ENCODE results near the gene AK9. TPM values are rescaled to one million over a fixed set of nuclear protein-coding genes. Genes with fewer than 3 reads are reported as not detected.

AK9 gene
- total and polyA plus RNA-seq, 9 of the 15 experiments (the other 6 are each of a cell fraction or from before 2014, with no cell fraction given): 0.59 to 1.9 (median 1.2) TPM

- TF ChIP-seq FUS (optimal IDR thresholded peaks at IDR 0.05; ENCODE audit: low read depth, low read length) (no peak), RBM14 (IDR thresholded peaks at IDR 0.05; ENCODE audit: borderline replicate concordance, insufficient read depth, low read depth, low read length) (no peak), SMC3 (conservative IDR thresholded peaks at IDR 0.05; ENCODE audit: insufficient read depth, low read depth, low read length) (peak; percentile 96), BCLAF1 (IDR thresholded peaks at IDR 0.05; ENCODE audit: borderline replicate concordance in 1 of 2, control insufficient read depth in 1 of 2, low read depth in 2 of 2, low read length in 1 of 2) (no peak), LCOR (CRISPR knock-in tag; IDR thresholded peaks at IDR 0.05) (peak; percentile 68), ZEB2 (IDR thresholded peaks at IDR 0.05) (no peak), PYGO2 (tag; IDR thresholded peaks at IDR 0.05) (no peak), ZNF639 (CRISPR knock-in tag; conservative IDR thresholded peaks at IDR 0.05 in 1 of 2, IDR thresholded peaks at IDR 0.05 in 1 of 2) (no peak), PCBP2 (IDR thresholded peaks at IDR 0.05; ENCODE audit: low read depth, low read length, poor library complexity, severe bottlenecking) (no peak), ZC3H4 (CRISPR knock-in tag; IDR thresholded peaks at IDR 0.05; ENCODE audit: borderline replicate concordance) (no peak), GABPB1 (CRISPR knock-in tag; IDR thresholded peaks at IDR 0.05) (peak; percentile 45; the same call in 1 of the 2 replicates), L3MBTL2 (IDR thresholded peaks at IDR 0.05) (0 out of 2 replicates have a peak, but pooled peaks have one; percentile 24), SOX6 (IDR thresholded peaks at IDR 0.05) (0 out of 2 replicates have a peak, but pooled peaks have one; percentile 10), ZFP91 (CRISPR knock-in tag; IDR thresholded peaks at IDR 0.05) (no peak), MYNN (IDR thresholded peaks at IDR 0.05) (no peak), MYNN (CRISPR knock-in tag; IDR thresholded peaks at IDR 0.05) (no peak), SAP30 (IDR thresholded peaks at IDR 0.05; ENCODE audit: borderline replicate concordance, insufficient read depth, low read depth, low read length, poor library complexity, severe bottlenecking) (no peak), MLLT1 (IDR thresholded peaks at IDR 0.05) (no peak), RAD51 (IDR thresholded peaks at IDR 0.05; ENCODE audit: borderline replicate concordance, low read depth) (no peak), XRCC4 (IDR thresholded peaks at IDR 0.05; ENCODE audit: extremely low read depth, insufficient read depth, insufficient read length) (no peak), GTF2F1 (IDR thresholded peaks at IDR 0.05; ENCODE audit: low read depth, low read length) (no peak), IFI16 (CRISPR knock-in tag; IDR thresholded peaks at IDR 0.05) (no peak)
These were observed 14.3 kb upstream of the AK9 start (continued) for GRCh38 chr6:109705258-109705657.

Measured in K562 (cell line).